Measurements from ENCODE around the gene SLCO2B1.

- TF ChIP-seq CTCF (IDR thresholded peaks at IDR 0.05): no peak
- no peak for TF ChIP-seq POLR2A (IDR thresholded peaks at IDR 0.05)
- no peak for TF ChIP-seq EP300 (IDR thresholded peaks at IDR 0.05; ENCODE audit: low read depth)
Measured at GRCh38 chr11:75143420-75143731, 7.5 kb upstream of the SLCO2B1 start.

Measured in transverse colon (tissue), 3 donors.